Adrenal gland (tissue), 5 donors: Measurements from ENCODE around the gene SLC14A1.

Experiments
- POLR2A ChIP-seq, 2 donors: fragments of 450-650 bp; IDR thresholded peaks; one replicate each; pipeline ENCODE4 v1.6.1; 2017; ENCODE audit warnings: antibody characterized with exemption in 2 of 2, mild to moderate bottlenecking in 2 of 2, moderate library complexity in 1 of 2
- TF ChIP-seq, protein P1 (sequence below), 6 experiments: fragments of 450-650 bp in 4 of 6; fragments of 200-600 bp in 2 of 6; sonication (generic) in 1 of 6; IDR thresholded peaks; 1 replicate in 5 of 6; 2 replicates in 1 of 6; pipeline versions ENCODE4 v1.5.1 to v1.8.0; 2016 to 2021; ENCODE audit warnings: antibody characterized with exemption in 6 of 6, mild to moderate bottlenecking in 2 of 6, moderate library complexity in 1 of 6
- donor health status: DM: no; HTN: no; CAD: no.

DNA sequence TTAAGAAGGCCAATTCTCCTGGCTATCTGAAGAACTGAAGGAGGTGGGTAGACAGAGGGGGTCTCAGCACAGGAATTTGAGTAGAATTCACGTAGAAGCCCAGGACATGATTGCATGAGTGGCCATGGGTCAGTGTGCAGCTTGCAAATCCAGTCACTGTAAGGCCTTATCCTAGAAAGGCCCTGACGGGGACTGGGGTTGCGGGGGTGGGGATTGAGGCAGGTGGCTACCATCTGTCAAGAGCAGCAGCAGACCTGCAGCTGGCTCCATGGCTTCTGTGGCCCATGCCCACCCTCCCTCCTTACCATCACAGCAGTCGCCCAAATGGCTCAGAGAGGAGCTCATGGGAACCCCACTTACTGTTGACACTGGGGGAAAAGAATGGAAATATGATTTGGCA lies 34.6 kb upstream of the SLC14A1 start:
- TF ChIP-seq, protein P1, sequence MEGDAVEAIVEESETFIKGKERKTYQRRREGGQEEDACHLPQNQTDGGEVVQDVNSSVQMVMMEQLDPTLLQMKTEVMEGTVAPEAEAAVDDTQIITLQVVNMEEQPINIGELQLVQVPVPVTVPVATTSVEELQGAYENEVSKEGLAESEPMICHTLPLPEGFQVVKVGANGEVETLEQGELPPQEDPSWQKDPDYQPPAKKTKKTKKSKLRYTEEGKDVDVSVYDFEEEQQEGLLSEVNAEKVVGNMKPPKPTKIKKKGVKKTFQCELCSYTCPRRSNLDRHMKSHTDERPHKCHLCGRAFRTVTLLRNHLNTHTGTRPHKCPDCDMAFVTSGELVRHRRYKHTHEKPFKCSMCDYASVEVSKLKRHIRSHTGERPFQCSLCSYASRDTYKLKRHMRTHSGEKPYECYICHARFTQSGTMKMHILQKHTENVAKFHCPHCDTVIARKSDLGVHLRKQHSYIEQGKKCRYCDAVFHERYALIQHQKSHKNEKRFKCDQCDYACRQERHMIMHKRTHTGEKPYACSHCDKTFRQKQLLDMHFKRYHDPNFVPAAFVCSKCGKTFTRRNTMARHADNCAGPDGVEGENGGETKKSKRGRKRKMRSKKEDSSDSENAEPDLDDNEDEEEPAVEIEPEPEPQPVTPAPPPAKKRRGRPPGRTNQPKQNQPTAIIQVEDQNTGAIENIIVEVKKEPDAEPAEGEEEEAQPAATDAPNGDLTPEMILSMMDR (IDR thresholded peaks at IDR 0.05) = no peak
- TF ChIP-seq POLR2A (IDR thresholded peaks at IDR 0.05) = no peak
